Activated CD8-positive, alpha-beta T cell treated with anti-CD3 and anti-CD28 coated beads for 36 hours (primary cell): ENCODE data around the gene FZD8. TPM values are rescaled to one million over a fixed set of nuclear protein-coding genes. Genes with fewer than 3 reads are reported as not detected.

ENCODE experiments used
- ATAC-seq: fragments of 200-7000 bp; cut with Tn5 transposase; one replicate; pipeline ENCODE4 v1.10.0; 2021; ENCODE audit warnings: mild to moderate bottlenecking, moderate library complexity
- CTCF ChIA-PET: fragments of 350-600 bp; sonication (Branson Sonifier 250); formaldehyde crosslinking; loops from one replicate; lab custom pipeline; 2021; ENCODE audit warnings: antibody characterized with exemption; lab: Charles Lee
- POLR2A ChIA-PET: fragments of 350-600 bp; sonication (Branson Sonifier 250); formaldehyde crosslinking; loops from one replicate; lab custom pipeline; 2021; ENCODE audit warnings: antibody characterized with exemption; lab: Charles Lee
- DNase-seq: peaks from one replicate; pipeline ENCODE4 v3.0.0-alpha.2; 2020
- H3K27ac Mint-ChIP-seq: one replicate; pipeline ENCODE4 v1.8.0; 2021; ENCODE audit warnings: mild to moderate bottlenecking, mixed read lengths
- H3K27me3 Mint-ChIP-seq: one replicate; pipeline ENCODE4 v1.8.0; 2021; ENCODE audit warnings: mixed read lengths
- H3K36me3 Mint-ChIP-seq: one replicate; pipeline ENCODE4 v1.8.0; 2021; ENCODE audit warnings: low read depth, mixed read lengths
- H3K4me1 Mint-ChIP-seq: one replicate; pipeline ENCODE4 v1.8.0; 2021; ENCODE audit warnings: low read depth, mixed read lengths
- H3K4me3 Mint-ChIP-seq: one replicate; pipeline ENCODE4 v1.8.0; 2021; ENCODE audit warnings: mild to moderate bottlenecking, moderate library complexity, mixed read lengths
- H3K9me3 Mint-ChIP-seq: one replicate; pipeline ENCODE4 v1.8.0; 2021; ENCODE audit warnings: mixed read lengths
- CTCF ChIP-seq: fragments of 200-600 bp; IDR thresholded peaks from one replicate; pipeline ENCODE4 v1.8.0; 2022; ENCODE audit warnings: antibody characterized with exemption, mild to moderate bottlenecking
- intact Hi-C: fragments of 100-400 bp; cut with micrococcal nuclease; formaldehyde crosslinking; loops from one replicate; pipeline ENCODE4 v1.10.0; 2022
- total RNA-seq, 2 experiments: library from RNA; stranded (reverse); gene quantifications; one replicate each; pipeline ENCODE4 v1.2.3, GENCODE V29; 2021

FZD8 gene
- total RNA-seq, 2 experiments from 2014 or later, result 0.14 to 0.22 TPM

GRCh38 chr10:35667270-35667889 is 25.3 kb upstream of the FZD8 start:
- CTCF ChIA-PET, result no interaction called here
- peaks cover 10% of the 10 kb centered on the region for H3K9me3 Mint-ChIP-seq
- no peak for DNase-seq
- H3K4me1 Mint-ChIP-seq, result no peaks in the 10 kb centered on the region
- peaks cover 8% of the 10 kb centered on the region for H3K27me3 Mint-ChIP-seq
- H3K4me3 Mint-ChIP-seq, result no peak overlapping the region
- no peak overlapping the region for H3K27ac Mint-ChIP-seq
- no peak for ATAC-seq
- H3K36me3 Mint-ChIP-seq, result no peaks in the 10 kb centered on the region
- POLR2A ChIA-PET, result no interaction called here
- TF ChIP-seq CTCF, result no peak
- intact Hi-C loops, result no loop called here

GRCh38 chr10:35661236-35661635 is 19.1 kb upstream of the FZD8 start:
- no peak for ATAC-seq
- no peak for TF ChIP-seq CTCF
- Mint-ChIP-seq H3K4me1 (no peaks in the 10 kb centered on the region), H3K4me3 (no peak overlapping the region), H3K9me3 (peaks cover 5% of the 10 kb centered on the region), H3K27me3 (peaks cover 25% of the 10 kb centered on the region), H3K27ac (no peak overlapping the region), H3K36me3 (no peaks in the 10 kb centered on the region)
- ChIA-PET POLR2A (no interaction called here), CTCF (no interaction called here)
- no peak for DNase-seq
- intact Hi-C loops, result no loop called here

GRCh38 chr10:35659456-35659855 is 17.4 kb upstream of the FZD8 start:
- Mint-ChIP-seq H3K4me3 (no peak overlapping the region), H3K9me3 (peaks cover 5% of the 10 kb centered on the region)
- CTCF ChIA-PET, result no interaction called here

GRCh38 chr10:35657621-35658020 is 15.5 kb upstream of the FZD8 start:
- POLR2A ChIA-PET, result interaction anchor here (0.7 kb wide), 1 partner anchor 82 kb away, joined by 3 read pairs; no protein-coding TSS in a partner anchor
- ATAC-seq (no peak), DNase-seq (no peak)
- CTCF ChIA-PET, result no interaction called here
- Mint-ChIP-seq H3K4me3 (no peak overlapping the region), H3K9me3 (peaks cover 5% of the 10 kb centered on the region), H3K4me1 (no peaks in the 10 kb centered on the region), H3K27ac (no peak overlapping the region), H3K27me3 (peaks cover 20% of the 10 kb centered on the region), H3K36me3 (no peaks in the 10 kb centered on the region)
- intact Hi-C loops, result no loop called here
- TF ChIP-seq CTCF, result no peak

More at GRCh38 chr10:35659456-35659855, 17.4 kb upstream of the FZD8 start:
- no peaks in the 10 kb centered on the region for H3K36me3 Mint-ChIP-seq
- intact Hi-C loops, result no loop called here
- POLR2A ChIA-PET, result no interaction called here
- ATAC-seq (no peak), DNase-seq (no peak)
- H3K4me1 Mint-ChIP-seq, result no peaks in the 10 kb centered on the region
- TF ChIP-seq CTCF, result no peak
- H3K27ac Mint-ChIP-seq, result no peak overlapping the region
- peaks cover 27% of the 10 kb centered on the region for H3K27me3 Mint-ChIP-seq

- no peaks in the 10 kb centered on the region for H3K36me3 Mint-ChIP-seq
- ChIA-PET POLR2A (no interaction called here), CTCF (no interaction called here)
- no peak for DNase-seq
- intact Hi-C loops, result no loop called here
- no peaks in the 10 kb centered on the region for H3K9me3 Mint-ChIP-seq
- ATAC-seq, result no peak
- no peak for TF ChIP-seq CTCF
- no peak overlapping the region for H3K27ac Mint-ChIP-seq
- H3K4me3 Mint-ChIP-seq, result no peak overlapping the region
- H3K27me3 Mint-ChIP-seq, result peaks cover 8% of the 10 kb centered on the region
- no peaks in the 10 kb centered on the region for H3K4me1 Mint-ChIP-seq
Measured at GRCh38 chr10:35652824-35653223, 10.7 kb upstream of the FZD8 start.
